Placental epithelial cell (primary cell): ENCODE measurements around the gene DYNLT3. TPM values are rescaled to one million over a fixed set of nuclear protein-coding genes. Genes with fewer than 3 reads are reported as not detected.

Experiments
- small RNA-seq: library from RNA; depleted of rRNA; stranded (forward); fragments of <200 nt; gene quantifications from one replicate; pipeline ENCODE3, GENCODE V24; 2012
- total RNA-seq: library from RNA; depleted of rRNA; stranded (reverse); fragments of >200 nt; gene quantifications from 2 replicates; pipeline ENCODE4 v1.2.3, GENCODE V29; 2012

The DYNLT3 gene
- 21.6 and 28.5 TPM in 2 replicates for total RNA-seq

GRCh38 chrX:37846934-37847732 lies at the start of gene DYNLT3:
TSS of gene DYNLT3 (minus strand) at chrX:37847571. CDS start at chrX:37847510, 61 bp downstream.

Small RNA genes lying within 50 kb of the gene (small RNA-seq; reads per million reads assigned to genes)
- 0.09 reads per million for gene RNU6-49P

Other genes with a start within 250 kb of the DYNLT3 start
- 0.33 and 0.39 TPM in 2 replicates for gene XK, start 161.8 kb downstream of the DYNLT3 start, total RNA-seq
- not detected in 2 replicates for gene CYBB, start 67.5 kb downstream of the DYNLT3 start, total RNA-seq
- gene SYTL5, start 159.0 kb upstream of the DYNLT3 start, total RNA-seq = 0.39 and 0.43 TPM in 2 replicates